Testis (tissue), 2 donors: ENCODE results near the gene EPS8L3.
A peak's percentile ranks its signal among the peaks of the same experiment; 100 is the strongest.
"Not testable (repeated sequence)": the region's sequence is repeated elsewhere in the genome, so short reads cannot be mapped to it uniquely, and the experiment has no call there.

Experiments
- CTCF ChIP-seq, 3 experiments: fragments of 450-650 bp in 2 of 3; fragments of 200-600 bp in 1 of 3; sonication (generic) in 1 of 3; IDR thresholded peaks; one replicate each; pipeline ENCODE4 v1.5.1; 2016 to 2019; ENCODE audit warnings: antibody characterized with exemption in 3 of 3, mild to moderate bottlenecking in 2 of 3, moderate library complexity in 1 of 3
- POLR2A ChIP-seq: fragments of 450-650 bp; IDR thresholded peaks from one replicate; pipeline ENCODE4 v1.6.1; 2017; ENCODE audit warnings: antibody characterized with exemption, mild to moderate bottlenecking, moderate library complexity

DNA sequence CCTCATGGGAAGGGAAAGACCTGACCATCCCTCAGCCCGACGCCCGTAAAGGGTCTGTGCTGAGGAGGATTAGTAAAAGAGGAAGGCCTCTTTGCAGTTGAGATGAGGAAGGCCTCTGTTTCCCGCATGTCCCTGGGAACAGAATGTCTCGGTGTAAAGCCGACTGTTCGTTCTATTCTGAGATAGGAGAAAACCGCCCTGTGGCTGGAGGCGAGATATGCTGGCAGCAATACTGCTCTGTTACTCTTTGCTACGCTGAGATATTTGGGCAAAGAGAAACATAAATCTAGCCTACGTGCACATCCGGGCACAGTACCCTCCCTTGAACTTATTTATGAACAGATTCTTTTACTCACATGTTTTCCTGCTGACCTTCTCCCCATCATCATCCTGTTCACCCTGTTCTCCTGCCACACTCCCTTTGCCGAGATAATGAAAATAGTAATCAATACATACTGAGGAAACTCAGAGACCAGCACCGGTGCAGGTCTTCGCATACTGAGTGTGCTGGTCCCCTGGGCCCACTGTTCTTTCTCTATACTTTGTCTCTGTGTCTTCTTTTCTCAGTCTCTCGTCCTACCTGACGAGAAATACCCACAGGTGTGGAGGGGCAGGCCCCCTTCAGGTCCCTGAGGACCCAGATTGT lies 3.4 kb upstream of the EPS8L3 start:
- peak in 1 of 3 experiments; percentile 25 for TF ChIP-seq CTCF (IDR thresholded peaks at IDR 0.05)
- not testable (repeated sequence) for TF ChIP-seq POLR2A
